Measurements from ENCODE around the gene DOK7.

The DOK7 gene

GRCh38 chr4:3442959-3443749, 20.0 kb upstream of the DOK7 start:
- no peak overlapping the region for H3K9ac ChIP-seq (ENCODE audit: low read depth, low read length)
- no peaks in the 10 kb centered on the region for H3K36me3 ChIP-seq (ENCODE audit: insufficient read depth, low read length)
- no peaks in the 10 kb centered on the region for H3K4me1 ChIP-seq (ENCODE audit: insufficient read depth, low read length)
- H3K9me3 ChIP-seq (ENCODE audit: control insufficient read depth, insufficient read depth, low read length), result no peaks in the 10 kb centered on the region

DNA sequence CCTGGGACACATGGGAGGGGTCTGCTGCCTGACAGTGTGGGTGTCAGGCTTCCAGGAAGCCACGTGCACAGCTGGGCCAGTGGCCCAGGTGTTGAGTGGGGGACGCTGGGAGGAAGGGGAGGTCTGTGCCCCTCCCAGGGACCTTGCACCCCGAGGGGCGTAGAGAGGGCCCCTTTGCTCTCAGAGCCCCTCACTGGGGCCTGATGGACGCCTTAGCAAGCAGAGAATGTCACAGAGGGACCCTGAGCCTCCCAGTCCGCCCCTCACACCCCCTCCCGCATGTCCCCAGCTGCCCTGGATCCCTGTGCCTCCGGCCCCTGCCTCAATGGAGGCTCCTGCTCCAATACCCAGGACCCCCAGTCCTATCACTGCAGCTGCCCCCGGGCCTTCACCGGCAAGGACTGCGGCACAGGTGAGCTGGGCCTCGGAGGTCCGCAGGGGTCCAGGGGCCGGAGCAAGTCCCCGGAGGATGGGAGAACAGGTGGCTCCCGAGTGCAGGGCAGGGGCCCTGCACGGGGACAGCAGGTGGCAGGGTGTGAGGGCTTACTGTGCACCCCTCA, 19.3 kb upstream of the DOK7 start:
- H3K9ac ChIP-seq (ENCODE audit: low read depth, low read length), result no peak overlapping the region
- H3K36me3 ChIP-seq (ENCODE audit: insufficient read depth, low read length), result no peaks in the 10 kb centered on the region
- no peaks in the 10 kb centered on the region for H3K9me3 ChIP-seq (ENCODE audit: control insufficient read depth, insufficient read depth, low read length)
- H3K4me1 ChIP-seq (ENCODE audit: insufficient read depth, low read length), result no peaks in the 10 kb centered on the region

GRCh38 chr4:3444351-3445110, 18.6 kb upstream of the DOK7 start:
- Histone ChIP-seq H3K9ac (ENCODE audit: low read depth, low read length) (no peak overlapping the region), H3K4me1 (ENCODE audit: insufficient read depth, low read length) (no peaks in the 10 kb centered on the region), H3K9me3 (ENCODE audit: control insufficient read depth, insufficient read depth, low read length) (no peaks in the 10 kb centered on the region), H3K36me3 (ENCODE audit: insufficient read depth, low read length) (no peaks in the 10 kb centered on the region)

DNA sequence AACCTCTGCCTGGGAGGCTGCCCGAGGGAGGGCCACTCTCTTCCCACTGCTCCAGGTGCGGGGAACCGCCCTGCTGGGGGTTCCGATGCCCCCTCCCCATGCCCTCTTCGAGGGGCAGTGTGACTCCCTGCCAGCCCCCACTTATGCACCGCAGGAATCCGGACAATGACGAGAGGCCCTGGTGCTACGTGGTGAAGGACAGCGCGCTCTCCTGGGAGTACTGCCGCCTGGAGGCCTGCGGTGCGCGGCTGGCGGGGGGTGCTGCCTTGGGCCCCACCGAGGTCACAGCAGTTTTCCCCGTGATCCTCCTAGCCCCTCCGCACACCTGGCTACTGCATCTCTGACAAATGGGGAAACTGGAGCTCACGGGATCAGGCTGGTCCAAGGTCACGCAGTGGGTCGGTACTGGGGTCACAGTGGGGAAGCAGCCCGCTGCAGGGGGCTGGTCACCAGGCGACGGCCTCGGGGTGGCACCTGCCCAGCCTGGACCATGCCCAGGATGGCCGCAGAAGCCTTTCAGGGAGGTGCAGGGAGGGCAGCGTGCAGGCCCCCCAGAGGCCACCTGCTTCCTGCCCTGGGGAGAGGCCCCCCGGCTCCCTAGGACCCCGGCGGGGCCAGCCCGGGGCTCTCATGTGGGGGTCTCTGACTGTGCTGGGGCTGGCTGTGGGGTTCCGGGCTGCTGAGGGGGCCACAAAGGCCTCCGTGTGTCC, 17.8 kb upstream of the DOK7 start:
- no peaks in the 10 kb centered on the region for H3K4me1 ChIP-seq (ENCODE audit: insufficient read depth, low read length)
- H3K9me3 ChIP-seq (ENCODE audit: control insufficient read depth, insufficient read depth, low read length), result no peaks in the 10 kb centered on the region
- no peaks in the 10 kb centered on the region for H3K36me3 ChIP-seq (ENCODE audit: insufficient read depth, low read length)
- no peak overlapping the region for H3K9ac ChIP-seq (ENCODE audit: low read depth, low read length)

GRCh38 chr4:3445829-3446545, 17.1 kb upstream of the DOK7 start:
- no peak overlapping the region for H3K9ac ChIP-seq (ENCODE audit: low read depth, low read length)
- no peaks in the 10 kb centered on the region for H3K9me3 ChIP-seq (ENCODE audit: control insufficient read depth, insufficient read depth, low read length)
- H3K36me3 ChIP-seq (ENCODE audit: insufficient read depth, low read length), result no peaks in the 10 kb centered on the region
- no peaks in the 10 kb centered on the region for H3K4me1 ChIP-seq (ENCODE audit: insufficient read depth, low read length)

- H3K9ac ChIP-seq (ENCODE audit: low read depth, low read length), result no peak overlapping the region
Observed at GRCh38 chr4:3446631-3447320, 16.3 kb upstream of the DOK7 start.

GRCh38 chr4:3447431-3448395, 15.4 kb upstream of the DOK7 start:
- no peaks in the 10 kb centered on the region for H3K9me3 ChIP-seq (ENCODE audit: control insufficient read depth, insufficient read depth, low read length)
- no peak overlapping the region for H3K9ac ChIP-seq (ENCODE audit: low read depth, low read length)
- H3K4me1 ChIP-seq (ENCODE audit: insufficient read depth, low read length), result no peaks in the 10 kb centered on the region

More at GRCh38 chr4:3446631-3447320, 16.3 kb upstream of the DOK7 start:
- Histone ChIP-seq H3K36me3 (ENCODE audit: insufficient read depth, low read length) (no peaks in the 10 kb centered on the region), H3K4me1 (ENCODE audit: insufficient read depth, low read length) (no peaks in the 10 kb centered on the region), H3K9me3 (ENCODE audit: control insufficient read depth, insufficient read depth, low read length) (no peaks in the 10 kb centered on the region)

DNA sequence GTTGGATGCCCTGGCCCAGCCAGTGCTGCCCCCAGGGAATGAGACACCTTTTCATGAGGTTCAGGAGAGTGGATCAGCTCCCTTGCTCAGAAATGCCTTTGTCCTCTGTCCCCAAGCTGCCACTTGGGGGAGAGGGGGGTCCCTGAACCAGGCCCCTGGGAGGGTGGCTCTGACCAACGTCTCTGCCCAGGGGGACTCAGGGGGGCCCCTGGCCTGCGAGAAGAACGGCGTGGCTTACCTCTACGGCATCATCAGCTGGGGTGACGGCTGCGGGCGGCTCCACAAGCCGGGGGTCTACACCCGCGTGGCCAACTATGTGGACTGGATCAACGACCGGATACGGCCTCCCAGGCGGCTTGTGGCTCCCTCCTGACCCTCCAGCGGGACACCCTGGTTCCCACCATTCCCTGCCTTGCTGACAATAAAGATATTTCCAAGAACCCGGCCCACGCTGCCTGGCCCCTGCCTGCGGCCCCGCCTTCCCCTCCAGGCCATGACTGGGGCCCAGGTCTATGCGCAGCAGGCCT, 14.0 kb upstream of the DOK7 start:
- no peaks in the 10 kb centered on the region for H3K4me1 ChIP-seq (ENCODE audit: insufficient read depth, low read length)
- H3K9me3 ChIP-seq (ENCODE audit: control insufficient read depth, insufficient read depth, low read length), result no peaks in the 10 kb centered on the region
- H3K9ac ChIP-seq (ENCODE audit: low read depth, low read length), result no peak overlapping the region
- H3K36me3 ChIP-seq (ENCODE audit: insufficient read depth, low read length), result no peaks in the 10 kb centered on the region

More at GRCh38 chr4:3447431-3448395, 15.4 kb upstream of the DOK7 start:
- H3K36me3 ChIP-seq (ENCODE audit: insufficient read depth, low read length), result no peaks in the 10 kb centered on the region

DNA sequence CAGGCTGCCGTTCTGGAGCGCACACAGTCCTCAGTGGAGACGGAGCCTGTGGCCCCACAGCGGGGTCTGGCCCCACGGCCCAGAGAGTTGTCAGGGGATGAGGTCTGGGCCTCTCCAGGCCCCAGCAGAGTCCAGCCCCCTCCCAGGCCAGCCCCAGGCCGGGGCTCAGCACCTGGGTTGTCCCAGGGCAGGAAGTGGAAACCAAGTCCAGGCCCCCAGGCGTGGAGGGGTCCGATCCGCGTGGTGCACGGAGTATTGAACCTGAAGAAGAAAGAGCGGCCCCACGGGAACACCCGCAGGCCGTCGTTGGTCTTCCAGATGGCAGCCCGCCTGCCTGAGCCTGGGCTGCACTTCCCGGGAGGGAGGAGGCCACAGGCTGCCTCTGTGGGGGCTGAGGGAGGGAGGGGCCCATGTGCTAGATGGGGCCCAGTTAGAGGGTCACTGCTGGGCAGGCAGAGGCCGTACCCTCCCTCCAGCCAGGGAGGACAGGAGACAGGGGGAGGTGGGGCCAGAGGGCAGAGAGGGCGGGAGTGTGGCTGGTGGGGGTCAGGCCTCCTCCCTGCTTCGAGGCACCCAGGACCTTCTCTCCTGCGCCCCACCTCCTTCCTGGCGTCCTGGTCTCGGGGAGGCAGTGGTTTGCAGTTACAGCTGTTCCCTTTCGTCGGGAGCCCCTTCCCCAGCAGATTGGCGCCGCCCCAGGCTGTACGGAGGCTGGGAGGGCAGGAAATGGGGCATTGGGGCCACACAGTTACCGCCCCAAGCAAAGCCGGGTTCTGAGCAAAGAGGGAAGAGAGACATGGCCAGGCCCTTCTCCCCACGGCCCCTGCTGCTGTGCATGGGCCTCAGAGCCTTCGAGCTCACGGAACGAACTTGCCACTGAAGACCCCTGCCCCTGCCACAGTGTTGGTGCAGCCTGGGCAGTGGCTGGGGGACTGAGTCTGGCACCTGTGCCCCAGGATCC, 13.3 kb upstream of the DOK7 start:
- Histone ChIP-seq H3K9me3 (ENCODE audit: control insufficient read depth, insufficient read depth, low read length) (no peaks in the 10 kb centered on the region), H3K9ac (ENCODE audit: low read depth, low read length) (no peak overlapping the region), H3K36me3 (ENCODE audit: insufficient read depth, low read length) (no peaks in the 10 kb centered on the region), H3K4me1 (ENCODE audit: insufficient read depth, low read length) (no peaks in the 10 kb centered on the region)

DNA sequence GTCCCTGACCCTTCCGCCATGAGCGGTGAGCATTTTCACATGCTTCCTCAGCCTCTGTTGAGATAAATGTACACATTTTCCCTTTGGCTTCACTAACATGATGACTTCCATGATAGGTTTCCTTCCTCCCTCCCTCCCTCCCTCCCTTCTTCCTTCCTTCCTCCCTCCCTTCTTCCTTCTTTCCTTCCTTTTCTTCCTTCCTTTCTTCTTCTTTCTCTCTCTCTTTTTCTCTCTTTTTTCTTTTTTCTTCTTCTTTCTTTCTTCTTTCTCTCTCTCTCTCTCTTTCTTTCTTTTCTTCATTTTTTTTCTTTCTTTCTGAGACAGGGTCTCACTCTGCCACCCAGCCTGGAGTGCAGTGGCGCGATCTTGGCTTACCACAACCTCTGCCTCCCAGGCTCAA, 12.5 kb upstream of the DOK7 start:
- Histone ChIP-seq H3K9me3 (ENCODE audit: control insufficient read depth, insufficient read depth, low read length) (no peaks in the 10 kb centered on the region), H3K9ac (ENCODE audit: low read depth, low read length) (no peak overlapping the region), H3K36me3 (ENCODE audit: insufficient read depth, low read length) (no peaks in the 10 kb centered on the region), H3K4me1 (ENCODE audit: insufficient read depth, low read length) (no peaks in the 10 kb centered on the region)

- no peaks in the 10 kb centered on the region for H3K36me3 ChIP-seq (ENCODE audit: insufficient read depth, low read length)
- H3K9me3 ChIP-seq (ENCODE audit: control insufficient read depth, insufficient read depth, low read length), result no peaks in the 10 kb centered on the region
- no peaks in the 10 kb centered on the region for H3K4me1 ChIP-seq (ENCODE audit: insufficient read depth, low read length)
- H3K9ac ChIP-seq (ENCODE audit: low read depth, low read length), result no peak overlapping the region
Observed at GRCh38 chr4:3451956-3452355, 11.2 kb upstream of the DOK7 start.

- Histone ChIP-seq H3K9me3 (ENCODE audit: control insufficient read depth, insufficient read depth, low read length) (no peaks in the 10 kb centered on the region), H3K9ac (ENCODE audit: low read depth, low read length) (no peak overlapping the region), H3K4me1 (ENCODE audit: insufficient read depth, low read length) (no peaks in the 10 kb centered on the region), H3K36me3 (ENCODE audit: insufficient read depth, low read length) (no peaks in the 10 kb centered on the region)
Observed at GRCh38 chr4:3452376-3452775, 10.7 kb upstream of the DOK7 start.

Measured in ES-I3 (cell line).